DMS114 treated with DMSO at 0.1 percent for 48 hours (cell line): ENCODE measurements around the gene DUSP28.
A peak's percentile ranks its signal among the peaks of the same experiment; 100 is the strongest.

Experiments
- DNase-seq: peaks from one replicate; lab custom pipeline; 2025; ENCODE audit not compliant: unreplicated experiment; lab: John Stamatoyannopoulos, UW

Gene DUSP28

GRCh38 chr2:240585681-240586197 lies 25.6 kb downstream of the DUSP28 start:
- DNase-seq, result no peak

GRCh38 chr2:240586198-240586918 lies 26.2 kb downstream of the DUSP28 start, which contains the start of gene CAPN10:
Gene CAPN10, plus strand, starts transcription at chr2:240586734. Its CDS starts 178 bp downstream, at chr2:240586912.
- DNase-seq, result peak; percentile 86

GRCh38 chr2:240586919-240587800 lies 27.0 kb downstream of the DUSP28 start:
- DNase-seq, result no peak

GRCh38 chr2:240588006-240588655 lies 28.0 kb downstream of the DUSP28 start:
- DNase-seq, result no peak

GRCh38 chr2:240588669-240589068 lies 28.5 kb downstream of the DUSP28 start:
- no peak for DNase-seq

GRCh38 chr2:240589375-240589774 lies 29.2 kb downstream of the DUSP28 start:
- DNase-seq, result no peak

GRCh38 chr2:240589850-240590525 lies 29.8 kb downstream of the DUSP28 start:
- DNase-seq, result no peak

- no peak for DNase-seq
Measured at GRCh38 chr2:240590681-240591111, 30.5 kb downstream of the DUSP28 start.

GRCh38 chr2:240591226-240591625 lies 31.1 kb downstream of the DUSP28 start:
- no peak for DNase-seq

- DNase-seq, result no peak
Measured at GRCh38 chr2:240591784-240592183, 31.6 kb downstream of the DUSP28 start.

GRCh38 chr2:240593026-240593702 lies 33.0 kb downstream of the DUSP28 start:
- DNase-seq, result no peak

GRCh38 chr2:240593703-240594451 lies 33.7 kb downstream of the DUSP28 start:
- no peak for DNase-seq

GRCh38 chr2:240594511-240595380 lies 34.6 kb downstream of the DUSP28 start:
- no peak for DNase-seq

GRCh38 chr2:240595381-240596079 lies 35.4 kb downstream of the DUSP28 start:
- DNase-seq, result no peak

- DNase-seq, result no peak
Measured at GRCh38 chr2:240596080-240596460, 35.9 kb downstream of the DUSP28 start.

- no peak for DNase-seq
Measured at GRCh38 chr2:240596491-240596931, 36.4 kb downstream of the DUSP28 start.

GRCh38 chr2:240597054-240597418 lies 36.9 kb downstream of the DUSP28 start:
- no peak for DNase-seq
